ENCODE data around the gene KRTAP20-1. TPM values are rescaled to one million over a fixed set of nuclear protein-coding genes. Genes with fewer than 3 reads are reported as not detected.

Gene KRTAP20-1
- total RNA-seq, 1 experiment from 2014 or later = not detected

- Histone ChIP-seq H2AFZ (no peak within 1 kb of the TSS), H3K36me3 (ENCODE audit: low read depth) (no peaks in the 10 kb centered on the region), H3K4me1 (replicated peaks; ENCODE audit: insufficient read depth) (no peaks in the 10 kb centered on the region), H3F3A (ENCODE audit: insufficient read depth, low read depth) (no peaks in the 10 kb centered on the region), H3K27me3 (ENCODE audit: insufficient read depth, low read depth) (no peaks in the 10 kb centered on the region), H3K9me3 (ENCODE audit: insufficient read depth, low read depth) (no peaks in the 10 kb centered on the region), H3K79me2 (ENCODE audit: low read depth) (no peaks in the 10 kb centered on the region), H4K20me1 (ENCODE audit: insufficient read depth) (no peaks in the 10 kb centered on the region), H3K4me3 (no peak within 1 kb of the TSS), H3K27ac (no peak within 1 kb of the TSS), H3K9me2 (ENCODE audit: insufficient read depth) (no peaks in the 10 kb centered on the region), H3K4me2 (no peak within 1 kb of the TSS)
- TF ChIP-seq CTCF (conservative IDR thresholded peaks at IDR 0.05) (no peak), EZH2 (IDR thresholded peaks at IDR 0.05; ENCODE audit: low read depth) (no peak)
- BruUV-seq (replicated peaks) = no TSS peak
- CTCF ChIA-PET = no interaction called here
- POLR2A ChIA-PET (ENCODE audit: unreplicated experiment) = no interaction called here
- intact Hi-C loops (cut with micrococcal nuclease; ENCODE audit: unreplicated experiment) = no loop called here
- DNase-seq = no peak
Measured at GRCh38 chr21:30642564-30642963, 26.3 kb downstream of the KRTAP20-1 start, which contains the start of gene KRTAP20-3. Gene KRTAP20-3 (plus strand): TSS chr21:30642864.

- H3K9me3 ChIP-seq (ENCODE audit: insufficient read depth, low read depth) = no peaks in the 10 kb centered on the region
- no TSS peak for BruUV-seq (replicated peaks)
- no peaks in the 10 kb centered on the region for H3K79me2 ChIP-seq (ENCODE audit: low read depth)
- no peak overlapping the region for H3K4me3 ChIP-seq
- no peaks in the 10 kb centered on the region for H3K4me1 ChIP-seq (replicated peaks; ENCODE audit: insufficient read depth)
- no peaks in the 10 kb centered on the region for H3K27me3 ChIP-seq (ENCODE audit: insufficient read depth, low read depth)
- H3K36me3 ChIP-seq (ENCODE audit: low read depth) = no peaks in the 10 kb centered on the region
- H3K4me2 ChIP-seq = no peak overlapping the region
- no peaks in the 10 kb centered on the region for H3F3A ChIP-seq (ENCODE audit: insufficient read depth, low read depth)
- intact Hi-C loops (cut with micrococcal nuclease; ENCODE audit: unreplicated experiment) = no loop called here
- ChIA-PET POLR2A (ENCODE audit: unreplicated experiment) (no interaction called here), CTCF (no interaction called here)
- TF ChIP-seq CTCF (conservative IDR thresholded peaks at IDR 0.05) (no peak), EZH2 (IDR thresholded peaks at IDR 0.05; ENCODE audit: low read depth) (no peak)
- no peak overlapping the region for H2AFZ ChIP-seq
- no peaks in the 10 kb centered on the region for H3K9me2 ChIP-seq (ENCODE audit: insufficient read depth)
- no peak for DNase-seq
- H4K20me1 ChIP-seq (ENCODE audit: insufficient read depth) = no peaks in the 10 kb centered on the region
- H3K27ac ChIP-seq = no peak overlapping the region
Measured at GRCh38 chr21:30646904-30647414, 30.7 kb downstream of the KRTAP20-1 start.

- no peaks in the 10 kb centered on the region for H3F3A ChIP-seq (ENCODE audit: insufficient read depth, low read depth)
- no peaks in the 10 kb centered on the region for H3K79me2 ChIP-seq (ENCODE audit: low read depth)
- H3K27me3 ChIP-seq (ENCODE audit: insufficient read depth, low read depth) = no peaks in the 10 kb centered on the region
- H3K9me3 ChIP-seq (ENCODE audit: insufficient read depth, low read depth) = no peaks in the 10 kb centered on the region
- no peak for DNase-seq
- no peak overlapping the region for H3K4me3 ChIP-seq
- intact Hi-C loops (cut with micrococcal nuclease; ENCODE audit: unreplicated experiment) = no loop called here
- ChIA-PET CTCF (no interaction called here), POLR2A (ENCODE audit: unreplicated experiment) (no interaction called here)
- H3K4me1 ChIP-seq (replicated peaks; ENCODE audit: insufficient read depth) = no peaks in the 10 kb centered on the region
- no peaks in the 10 kb centered on the region for H4K20me1 ChIP-seq (ENCODE audit: insufficient read depth)
- H3K36me3 ChIP-seq (ENCODE audit: low read depth) = no peaks in the 10 kb centered on the region
- H3K9me2 ChIP-seq (ENCODE audit: insufficient read depth) = no peaks in the 10 kb centered on the region
- H3K4me2 ChIP-seq = no peak overlapping the region
- BruUV-seq (replicated peaks) = no TSS peak
- no peak overlapping the region for H3K27ac ChIP-seq
- H2AFZ ChIP-seq = no peak overlapping the region
- TF ChIP-seq EZH2 (IDR thresholded peaks at IDR 0.05; ENCODE audit: low read depth) (no peak), CTCF (conservative IDR thresholded peaks at IDR 0.05) (no peak)
Measured at GRCh38 chr21:30652891-30653290, 36.7 kb downstream of the KRTAP20-1 start.

Other genes starting within 250 kb of the KRTAP20-1 start
- gene KRTAP13-2, start 244.2 kb upstream of the KRTAP20-1 start, total RNA-seq (2021) = not detected in 2 replicates
- not detected in 2 replicates for gene KRTAP13-1, start 220.4 kb upstream of the KRTAP20-1 start, total RNA-seq (2021)
- gene KRTAP13-3, start 190.5 kb upstream of the KRTAP20-1 start, total RNA-seq (2021) = not detected in 2 replicates
- not detected in 2 replicates for gene KRTAP13-4, start 186.2 kb upstream of the KRTAP20-1 start, total RNA-seq (2021)
- gene KRTAP15-1, start 176.2 kb upstream of the KRTAP20-1 start, total RNA-seq (2021) = not detected in 2 replicates
- gene KRTAP19-1, start 136.1 kb upstream of the KRTAP20-1 start, total RNA-seq (2021) = not detected in 2 replicates
- gene KRTAP19-2, start 129.0 kb upstream of the KRTAP20-1 start, total RNA-seq (2021) = not detected in 2 replicates
- not detected in 2 replicates for gene KRTAP19-3, start 124.4 kb upstream of the KRTAP20-1 start, total RNA-seq (2021)
- not detected in 2 replicates for gene KRTAP19-4, start 119.3 kb upstream of the KRTAP20-1 start, total RNA-seq (2021)
- gene KRTAP19-5, start 114.3 kb upstream of the KRTAP20-1 start, total RNA-seq (2021) = not detected in 2 replicates
- not detected in 2 replicates for gene KRTAP19-6, start 74.6 kb upstream of the KRTAP20-1 start, total RNA-seq (2021)
- not detected in 2 replicates for gene KRTAP19-7, start 55.1 kb upstream of the KRTAP20-1 start, total RNA-seq (2021)
- not detected in 2 replicates for gene KRTAP22-2, start 26.0 kb upstream of the KRTAP20-1 start, total RNA-seq (2021)
- gene KRTAP6-3, start 24.0 kb upstream of the KRTAP20-1 start, total RNA-seq (2021) = not detected in 2 replicates
- not detected in 2 replicates for gene KRTAP6-2, start 17.5 kb upstream of the KRTAP20-1 start, total RNA-seq (2021)
- gene KRTAP22-1, start 15.3 kb upstream of the KRTAP20-1 start, total RNA-seq (2021) = not detected in 2 replicates
- not detected in 2 replicates for gene KRTAP6-1, start 2.5 kb upstream of the KRTAP20-1 start, total RNA-seq (2021)
- not detected in 2 replicates for gene KRTAP20-4, start 4.2 kb downstream of the KRTAP20-1 start, total RNA-seq (2021)
- gene KRTAP20-2, start 18.8 kb downstream of the KRTAP20-1 start, total RNA-seq (2021) = not detected in 2 replicates
- gene KRTAP20-3, start 26.4 kb downstream of the KRTAP20-1 start, total RNA-seq (2021) = not detected in 2 replicates
- not detected in 2 replicates for gene KRTAP21-3, start 102.4 kb downstream of the KRTAP20-1 start, total RNA-seq (2021)
- gene KRTAP21-2, start 130.8 kb downstream of the KRTAP20-1 start, total RNA-seq (2021) = not detected in 2 replicates
- not detected in 2 replicates for gene KRTAP21-1, start 139.0 kb downstream of the KRTAP20-1 start, total RNA-seq (2021)
- gene KRTAP8-1, start 196.8 kb downstream of the KRTAP20-1 start, total RNA-seq (2021) = not detected in 2 replicates
- gene KRTAP7-1, start 213.3 kb downstream of the KRTAP20-1 start, total RNA-seq (2021) = not detected in 2 replicates

Measured in PC-9 (cell line).